HepG2 (cell line): ENCODE data around the gene GPR158. TPM values are rescaled to one million over a fixed set of nuclear protein-coding genes. Genes with fewer than 3 reads are reported as not detected.

ENCODE experiments used
- ATAC-seq: fragments of 200-7000 bp; cut with Tn5 transposase; 3 replicates; pipeline ENCODE4 v1.9.1; 2020; ENCODE audit warnings: mild to moderate bottlenecking, moderate library complexity
- BruUV-seq: library from RNA; stranded (reverse); fragments of 400-500 nt; replicated peaks from 2 replicates; lab custom pipeline; 2021; lab: Mats Ljungman, UMichigan
- CTCF ChIA-PET: fragments of 300-600 bp; formaldehyde crosslinking; extraction: SDS; loops from one replicate; lab custom pipeline; 2021; ENCODE audit warnings: low total read pairs, inconsistent platforms, low intra/inter-chr PET ratio; lab: Yijun Ruan, JAX
- POLR2A ChIA-PET: fragments of 350-600 bp; sonication (Branson Sonifier 250); formaldehyde crosslinking; loops from one replicate; lab custom pipeline; 2020; ENCODE audit warnings: antibody characterized with exemption, inconsistent platforms; lab: Yijun Ruan, JAX
- DNase-seq: peaks from one replicate; pipeline ENCODE4 v3.0.0-alpha.2; 2015; ENCODE audit warnings: low spot score
- FAIRE-seq: peaks from 3 replicates; lab custom pipeline; 2011; peaks lifted over from hg19 to GRCh38; lab: Jason Lieb, UNC
- H2AFZ ChIP-seq: one replicate; pipeline ENCODE4 v1.6.1; 2011; ENCODE audit warnings: low read length, inconsistent platforms
- H3K27ac ChIP-seq: fragments of 300-600 bp; 3 replicates; pipeline ENCODE4 v1.8.0; 2011; ENCODE audit warnings: mixed run types, mild to moderate bottlenecking, mixed read lengths, low read length, inconsistent platforms; ENCODE audit not compliant: insufficient read depth; ENCODE audit errors: extremely low read length
- H3K27me3 ChIP-seq, 2 experiments: fragments of 200-600 bp in 1 of 2; 2 replicates in 1 of 2; 3 replicates in 1 of 2; pipeline versions ENCODE4 v1.6.0 to v1.8.0; 2011; ENCODE audit warnings: low read length in 2 of 2, mild to moderate bottlenecking in 2 of 2, moderate library complexity in 2 of 2, inconsistent platforms in 1 of 2; ENCODE audit not compliant: insufficient read depth in 2 of 2, control insufficient read depth in 1 of 2
- H3K36me3 ChIP-seq, 2 experiments: fragments of 200-600 bp in 1 of 2; replicated peaks in 1 of 2; 2 replicates in 1 of 2; 3 replicates in 1 of 2; pipeline versions ENCODE4 v1.5.1 to v1.8.0; 2011; ENCODE audit warnings: low read length in 2 of 2, inconsistent platforms in 1 of 2; ENCODE audit not compliant: insufficient read depth in 2 of 2, control insufficient read depth in 1 of 2
- H3K4me1 ChIP-seq: 2 replicates; pipeline ENCODE4 v1.5.1; 2012; ENCODE audit warnings: low read length, inconsistent platforms; ENCODE audit not compliant: insufficient read depth
- H3K4me2 ChIP-seq: 2 replicates; pipeline ENCODE4 v1.6.0; 2011; ENCODE audit warnings: low read depth, low read length, inconsistent platforms
- H3K4me3 ChIP-seq, 3 experiments: fragments of 200-600 bp in 1 of 3; sonication (generic), shearing (Covaris generic) in 1 of 3; replicated peaks in 1 of 3; 2 replicates each; pipeline ENCODE4 v1.5.1; 2011 to 2016; ENCODE audit warnings: low read length in 3 of 3, inconsistent platforms in 2 of 3, low read depth in 2 of 3, mild to moderate bottlenecking in 2 of 3, control low read depth in 1 of 3, mixed read lengths in 1 of 3; ENCODE audit not compliant: insufficient read depth in 1 of 3
- H3K79me2 ChIP-seq: one replicate; pipeline ENCODE4 v1.6.1; 2011; ENCODE audit warnings: low read length, inconsistent platforms; ENCODE audit not compliant: insufficient read depth
- H3K9ac ChIP-seq: 2 replicates; pipeline ENCODE4 v1.6.0; 2011; ENCODE audit warnings: mild to moderate bottlenecking, low read depth, low read length, inconsistent platforms; ENCODE audit not compliant: insufficient read depth
- H3K9me3 ChIP-seq: 2 replicates; pipeline ENCODE4 v1.5.1; 2012; ENCODE audit warnings: mild to moderate bottlenecking, low read length
- H4K20me1 ChIP-seq: 2 replicates; pipeline ENCODE4 v1.6.0; 2011; ENCODE audit warnings: inconsistent platforms, mild to moderate bottlenecking, low read length, moderate library complexity; ENCODE audit not compliant: insufficient read depth
- ADNP ChIP-seq: sonication (generic); formaldehyde crosslinking; IDR thresholded peaks from 2 replicates; pipeline ENCODE4 v1.4.0; 2020; ENCODE audit warnings: missing genetic modification reagents
- MAFF ChIP-seq: IDR thresholded peaks from 2 replicates; pipeline ENCODE4 v1.6.1; 2011; ENCODE audit warnings: low read depth, low read length, improper control_type of control experiment
- MAFK ChIP-seq, 2 experiments: IDR thresholded peaks in 1 of 2; conservative IDR thresholded peaks in 1 of 2; 2 replicates each; pipeline ENCODE4 v1.6.1; 2011; ENCODE audit warnings: improper control_type of control experiment in 2 of 2, low read length in 2 of 2
- NBN ChIP-seq: fragments of 450-650 bp; conservative IDR thresholded peaks from 2 replicates; pipeline ENCODE4 v1.6.1; 2017
- NFE2L2 ChIP-seq: fragments of 150-350 bp; IDR thresholded peaks from 2 replicates; pipeline ENCODE4 v1.6.1; 2014; ENCODE audit warnings: low read length
- RFX1 ChIP-seq: fragments of 450-650 bp; IDR thresholded peaks from 2 replicates; pipeline ENCODE4 v1.6.1; 2017
- ZFP82 ChIP-seq: sonication (generic); formaldehyde crosslinking; IDR thresholded peaks from 2 replicates; pipeline ENCODE4 v1.5.1; 2020; ENCODE audit warnings: mild to moderate bottlenecking, missing genetic modification reagents, borderline replicate concordance
- ZNF691 ChIP-seq: sonication (generic); formaldehyde crosslinking; IDR thresholded peaks from 2 replicates; pipeline ENCODE4 v1.4.0; 2020; ENCODE audit warnings: missing genetic modification reagents, low read depth, mild to moderate bottlenecking, borderline replicate concordance
- WGBS: methylation state at CpG from one replicate; pipeline ENCODE4 v1.1.6; 2017; ENCODE audit warnings: low lambda C conversion rate; 5-methylcytosine and 5-hydroxymethylcytosine counted together
- in situ Hi-C: cut with HindIII; loops from 2 replicates; pipeline ENCODE4 v1.10.0; 2017; ENCODE audit warnings: low pct_unique_long_range_greater_than_20kb; ENCODE audit not compliant: extremely low pct_ligation_motif_present
- intact Hi-C: fragments of 100-400 bp; cut with micrococcal nuclease; formaldehyde crosslinking; loops from one replicate; pipeline ENCODE4 v1.10.0; 2022; ENCODE audit not compliant: unreplicated experiment
- polyA plus RNA-seq, 8 experiments: library from polyadenylated mRNA; depleted of rRNA in 3 of 8; stranded (reverse) in 7 of 8; unstranded in 1 of 8; fragments of >200 nt; fragmentation: Illumina TruSeq in 4 of 8; extraction: Trizol in 4 of 8; gene quantifications; 2 replicates each; pipeline versions ENCODE4 v1.2.1 to v1.2.3, GENCODE V29; 2011 to 2016; ENCODE audit warnings: low read depth in 4 of 8, missing spikeins in 1 of 8, mixed read lengths in 1 of 8; ENCODE audit not compliant: insufficient read depth in 1 of 8
- total RNA-seq, 5 experiments: library from RNA; depleted of rRNA; stranded (reverse); fragments of >200 nt; fragmentation: Illumina TruSeq; extraction: Trizol; gene quantifications; 2 replicates each; pipeline ENCODE4 v1.2.3, GENCODE V29; 2016; ENCODE audit warnings: low read depth in 1 of 5
- TF ChIP-seq, protein P1 (sequence below): sonication (generic); formaldehyde crosslinking; IDR thresholded peaks from 2 replicates; pipeline ENCODE4 v1.5.0; 2020; ENCODE audit warnings: missing genetic modification reagents
- TF ChIP-seq, protein P2 (sequence below): sonication (generic); formaldehyde crosslinking; IDR thresholded peaks from 2 replicates; pipeline ENCODE4 v1.4.0; 2020; ENCODE audit warnings: missing genetic modification reagents, borderline replicate concordance
- TF ChIP-seq, protein P3 (sequence below): sonication (generic); formaldehyde crosslinking; IDR thresholded peaks from 2 replicates; pipeline ENCODE4 v1.8.0; 2022; ENCODE audit warnings: mild to moderate bottlenecking, missing genetic modification reagents, moderate library complexity

GPR158 gene
- total and polyA plus RNA-seq, 2 of the 13 experiments (the other 11 are each of a cell fraction or from before 2014, with no cell fraction given), result not detected

DNA sequence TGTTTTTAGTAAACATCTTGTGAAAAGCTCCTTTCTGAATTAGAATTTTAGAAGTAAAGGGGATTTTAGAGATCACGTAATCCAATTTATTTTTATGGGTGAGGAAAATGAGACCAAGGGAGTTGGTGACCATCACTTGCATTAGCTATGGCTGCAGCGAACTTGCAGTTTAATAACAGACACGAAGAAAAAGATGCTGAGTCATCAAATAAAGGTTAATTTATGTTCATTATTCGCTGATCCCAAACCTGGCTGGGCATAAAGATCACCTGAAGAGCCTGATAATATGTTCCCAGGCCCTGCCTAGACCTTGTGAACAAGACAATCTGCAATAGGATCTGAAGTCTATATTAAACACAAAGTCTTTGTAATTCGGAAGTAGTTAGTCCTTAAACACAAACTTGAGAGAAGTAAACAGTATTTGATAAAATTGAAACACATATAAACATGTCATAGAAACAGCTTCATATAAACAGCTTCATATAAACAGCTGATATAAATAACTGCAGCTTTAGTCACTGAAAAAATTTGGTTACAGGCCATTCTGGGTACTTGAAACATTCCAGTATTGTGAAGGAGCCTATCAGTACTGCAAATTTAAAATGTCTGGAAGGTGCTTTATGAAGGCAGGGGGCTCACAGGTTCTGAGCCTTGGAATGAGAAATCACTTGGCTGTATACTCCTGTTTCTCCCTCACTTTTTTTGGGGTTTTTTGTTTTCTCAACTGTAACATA is 16.5 kb downstream of the GPR158 start:
- in situ Hi-C loops (no loop called here), intact Hi-C loops (no loop called here)
- H3K9ac ChIP-seq, result no peak overlapping the region
- ATAC-seq (no peak), DNase-seq (no peak), FAIRE-seq (no peak)
- no peaks in the 10 kb centered on the region for H3K36me3 ChIP-seq
- BruUV-seq, result no TSS peak
- no peaks in the 10 kb centered on the region for H4K20me1 ChIP-seq
- H3K4me1 ChIP-seq, result no peaks in the 10 kb centered on the region
- H2AFZ ChIP-seq, result no peak overlapping the region
- ChIA-PET POLR2A (no interaction called here), CTCF (no interaction called here)
- TF ChIP-seq NBN (no peak), ZNF691 (no peak), MAFF (peak; percentile 99), NFE2L2 (peak; percentile 39; the same call in 1 of the 2 replicates), MAFK (conservative IDR thresholded peaks at IDR 0.05 in 1 of 2, IDR thresholded peaks at IDR 0.05 in 1 of 2; ENCODE audit: low read length in 2 of 2) (peak; percentile 98 to 99)
- H3K79me2 ChIP-seq, result no peaks in the 10 kb centered on the region
- no peak overlapping the region for H3K27ac ChIP-seq
- no peaks in the 10 kb centered on the region for H3K9me3 ChIP-seq
- no peaks in the 10 kb centered on the region; a peak in 1 of 5 replicates for H3K27me3 ChIP-seq
- 8% methylated on average over 5 of the region's 5 CpGs for WGBS
- H3K4me2 ChIP-seq, result no peak overlapping the region
- no peak overlapping the region for H3K4me3 ChIP-seq

DNA sequence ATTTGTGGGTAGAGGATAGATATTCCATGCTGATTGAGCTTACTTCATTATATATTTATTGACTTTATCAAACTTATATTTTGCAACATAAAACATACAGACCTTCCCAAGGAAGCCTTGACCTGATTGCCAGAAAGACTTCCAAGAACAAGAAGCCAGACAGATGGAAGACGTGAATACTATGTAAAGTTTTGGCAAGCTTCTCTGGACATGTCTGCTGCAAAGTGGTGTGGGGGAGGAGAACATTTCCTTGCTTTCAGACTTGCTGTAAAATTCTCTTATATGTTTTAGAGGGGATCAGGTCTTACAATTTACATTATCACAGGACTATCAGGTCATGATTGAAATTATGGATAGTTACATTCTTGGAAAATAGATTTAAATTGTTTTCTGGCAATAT is 23.4 kb downstream of the GPR158 start:
- Histone ChIP-seq H3K9me3 (no peaks in the 10 kb centered on the region), H3K4me3 (no peak overlapping the region), H3K4me2 (no peak overlapping the region), H3K4me1 (no peaks in the 10 kb centered on the region), H3K27me3 (no peaks in the 10 kb centered on the region; a peak in 1 of 5 replicates), H3K79me2 (no peaks in the 10 kb centered on the region), H3K36me3 (no peaks in the 10 kb centered on the region), H3K27ac (no peak overlapping the region), H4K20me1 (no peaks in the 10 kb centered on the region), H2AFZ (no peak overlapping the region), H3K9ac (no peak overlapping the region)
- FAIRE-seq (no peak), DNase-seq (no peak), ATAC-seq (no peak)
- ChIA-PET CTCF (no interaction called here), POLR2A (no interaction called here)
- intact Hi-C loops (no loop called here), in situ Hi-C loops (no loop called here)
- 0% methylated on average over 1 of the region's 1 CpG for WGBS
- TF ChIP-seq ZFP82 (CRISPR knock-in tag) (no peak), ADNP (CRISPR knock-in tag) (no peak), RFX1 (no peak)
- TF ChIP-seq, protein P1, sequence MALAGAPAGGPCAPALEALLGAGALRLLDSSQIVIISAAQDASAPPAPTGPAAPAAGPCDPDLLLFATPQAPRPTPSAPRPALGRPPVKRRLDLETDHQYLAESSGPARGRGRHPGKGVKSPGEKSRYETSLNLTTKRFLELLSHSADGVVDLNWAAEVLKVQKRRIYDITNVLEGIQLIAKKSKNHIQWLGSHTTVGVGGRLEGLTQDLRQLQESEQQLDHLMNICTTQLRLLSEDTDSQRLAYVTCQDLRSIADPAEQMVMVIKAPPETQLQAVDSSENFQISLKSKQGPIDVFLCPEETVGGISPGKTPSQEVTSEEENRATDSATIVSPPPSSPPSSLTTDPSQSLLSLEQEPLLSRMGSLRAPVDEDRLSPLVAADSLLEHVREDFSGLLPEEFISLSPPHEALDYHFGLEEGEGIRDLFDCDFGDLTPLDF (CRISPR knock-in tag), result no peak
- TF ChIP-seq, protein P2, sequence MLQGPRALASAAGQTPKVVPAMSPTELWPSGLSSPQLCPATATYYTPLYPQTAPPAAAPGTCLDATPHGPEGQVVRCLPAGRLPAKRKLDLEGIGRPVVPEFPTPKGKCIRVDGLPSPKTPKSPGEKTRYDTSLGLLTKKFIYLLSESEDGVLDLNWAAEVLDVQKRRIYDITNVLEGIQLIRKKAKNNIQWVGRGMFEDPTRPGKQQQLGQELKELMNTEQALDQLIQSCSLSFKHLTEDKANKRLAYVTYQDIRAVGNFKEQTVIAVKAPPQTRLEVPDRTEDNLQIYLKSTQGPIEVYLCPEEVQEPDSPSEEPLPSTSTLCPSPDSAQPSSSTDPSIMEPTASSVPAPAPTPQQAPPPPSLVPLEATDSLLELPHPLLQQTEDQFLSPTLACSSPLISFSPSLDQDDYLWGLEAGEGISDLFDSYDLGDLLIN, result no peak
- TF ChIP-seq, protein P3, sequence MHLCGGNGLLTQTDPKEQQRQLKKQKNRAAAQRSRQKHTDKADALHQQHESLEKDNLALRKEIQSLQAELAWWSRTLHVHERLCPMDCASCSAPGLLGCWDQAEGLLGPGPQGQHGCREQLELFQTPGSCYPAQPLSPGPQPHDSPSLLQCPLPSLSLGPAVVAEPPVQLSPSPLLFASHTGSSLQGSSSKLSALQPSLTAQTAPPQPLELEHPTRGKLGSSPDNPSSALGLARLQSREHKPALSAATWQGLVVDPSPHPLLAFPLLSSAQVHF (CRISPR knock-in tag), result no peak
- BruUV-seq, result no TSS peak
